Keratinocyte (primary cell): ENCODE measurements around the gene HSPB2. TPM values are rescaled to one million over a fixed set of nuclear protein-coding genes. Genes with fewer than 3 reads are reported as not detected.

Experiments used
- DNase-seq: peaks from one replicate; pipeline ENCODE4 v3.0.0-alpha.2; 2011; ENCODE audit warnings: low read depth, missing footprints, low spot score
- FAIRE-seq: peaks from 2 replicates; lab custom pipeline; 2011; peaks lifted over from hg19 to GRCh38; lab: Jason Lieb, UNC
- H2AFZ ChIP-seq: 2 replicates; pipeline ENCODE4 v1.6.0; 2012; ENCODE audit warnings: low read length, control low read depth, inconsistent platforms; ENCODE audit not compliant: control insufficient read depth
- H3K27ac ChIP-seq: 2 replicates; pipeline ENCODE4 v1.5.1; 2011; ENCODE audit warnings: low read length; ENCODE audit not compliant: control insufficient read depth, insufficient read depth
- H3K27me3 ChIP-seq: 3 replicates; pipeline ENCODE4 v1.6.0; 2011; ENCODE audit warnings: low read length; ENCODE audit not compliant: control insufficient read depth, insufficient read depth; ENCODE audit errors: extremely low read depth
- H3K36me3 ChIP-seq, 2 experiments: 2 replicates in 1 of 2; 3 replicates in 1 of 2; pipeline ENCODE4 v1.5.1; 2011; ENCODE audit warnings: low read length in 2 of 2, mild to moderate bottlenecking in 1 of 2; ENCODE audit not compliant: control insufficient read depth in 2 of 2, insufficient read depth in 2 of 2; ENCODE audit errors: extremely low read depth in 1 of 2
- H3K4me1 ChIP-seq: 3 replicates; pipeline ENCODE4 v1.5.1; 2011; ENCODE audit warnings: low read length; ENCODE audit not compliant: control insufficient read depth, insufficient read depth; ENCODE audit errors: extremely low read depth
- H3K4me2 ChIP-seq: 3 replicates; pipeline ENCODE4 v1.6.0; 2011; ENCODE audit warnings: low read depth, low read length; ENCODE audit not compliant: control insufficient read depth, insufficient read depth; ENCODE audit errors: extremely low read depth
- H3K4me3 ChIP-seq, 3 experiments: fragments of 200-600 bp in 1 of 3; sonication (generic) in 1 of 3; 2 replicates in 2 of 3; 3 replicates in 1 of 3; pipeline ENCODE4 v1.5.1; 2011 to 2016; ENCODE audit warnings: low read length in 3 of 3, mild to moderate bottlenecking in 3 of 3, control low read depth in 2 of 3, inconsistent platforms in 1 of 3, low read depth in 1 of 3, mixed read lengths in 1 of 3, mixed run types in 1 of 3, moderate library complexity in 1 of 3; ENCODE audit not compliant: control insufficient read depth in 2 of 3, insufficient read depth in 2 of 3; ENCODE audit errors: extremely low read depth in 1 of 3
- H3K79me2 ChIP-seq: 2 replicates; pipeline ENCODE4 v1.6.0; 2012; ENCODE audit warnings: low read length; ENCODE audit not compliant: control insufficient read depth, insufficient read depth
- H3K9ac ChIP-seq: 3 replicates; pipeline ENCODE4 v1.6.0; 2011; ENCODE audit warnings: low read length; ENCODE audit not compliant: control insufficient read depth, insufficient read depth; ENCODE audit errors: extremely low read depth
- H3K9me1 ChIP-seq: 3 replicates; pipeline ENCODE4 v1.6.0; 2011; ENCODE audit warnings: low read length; ENCODE audit not compliant: control insufficient read depth, insufficient read depth; ENCODE audit errors: extremely low read depth
- H3K9me3 ChIP-seq: 2 replicates; pipeline ENCODE4 v1.5.1; 2012; ENCODE audit warnings: low read depth, low read length; ENCODE audit not compliant: control insufficient read depth
- H4K20me1 ChIP-seq: 3 replicates; pipeline ENCODE4 v1.6.0; 2011; ENCODE audit warnings: low read length; ENCODE audit not compliant: control insufficient read depth, insufficient read depth; ENCODE audit errors: extremely low read depth
- CTCF ChIP-seq, 3 experiments: IDR thresholded peaks in 1 of 3; conservative IDR thresholded peaks in 1 of 3; optimal IDR thresholded peaks in 1 of 3; 2 replicates in 2 of 3; 3 replicates in 1 of 3; pipeline versions ENCODE3 to v1.5.1; 2011; ENCODE audit warnings: low read length in 3 of 3, mild to moderate bottlenecking in 3 of 3, moderate library complexity in 2 of 3, control low read depth in 1 of 3, inconsistent platforms in 1 of 3; ENCODE audit not compliant: insufficient read depth in 2 of 3; ENCODE audit errors: extremely low read depth in 1 of 3
- EZH2 ChIP-seq: IDR thresholded peaks from one replicate; pipeline ENCODE4 v1.6.1; 2012; ENCODE audit warnings: inconsistent platforms, mild to moderate bottlenecking, low read length, moderate library complexity
- dilution Hi-C: fragments of 300-500 bp; cut with MboI; formaldehyde crosslinking; loops from one replicate; pipeline ENCODE4 v1.7.0; 2020; ENCODE audit warnings: low sequenced_read_pairs; ENCODE audit not compliant: extremely low pct_ligation_motif_present
- polyA plus RNA-seq, 5 experiments: library from polyadenylated mRNA; depleted of rRNA in 3 of 5; stranded (reverse) in 3 of 5; stranded (forward) in 1 of 5; unstranded in 1 of 5; fragments of >200 nt; gene quantifications; 1 replicate in 1 of 5; 2 replicates in 3 of 5; 3 replicates in 1 of 5; pipeline versions ENCODE4 v1.2.1 to v1.2.3, GENCODE V29; 2011 to 2012; ENCODE audit warnings: missing spikeins in 2 of 5, low read depth in 1 of 5, low replicate concordance in 1 of 5

Gene HSPB2
- polyA plus RNA-seq, 1 donor (not counting 4 experiments of a cell fraction or from before 2014, with no cell fraction given): 0.22 TPM

- TF ChIP-seq CTCF (optimal IDR thresholded peaks at IDR 0.05 in 1 of 3, IDR thresholded peaks at IDR 0.05 in 1 of 3, conservative IDR thresholded peaks at IDR 0.05 in 1 of 3; ENCODE audit: extremely low read depth in 1 of 3, insufficient read depth in 2 of 3, low read length in 3 of 3): no peak
- no peak for TF ChIP-seq EZH2
- no peak overlapping the region for H3K4me3 ChIP-seq
Measured at GRCh38 chr11:111886844-111887243, 25.7 kb upstream of the HSPB2 start.

GRCh38 chr11:111905411-111905810 lies 7.1 kb upstream of the HSPB2 start:
- no peaks in the 10 kb centered on the region for H3K9me1 ChIP-seq
- no peaks in the 10 kb centered on the region for H4K20me1 ChIP-seq
- H3K9ac ChIP-seq: no peak overlapping the region
- DNase-seq (no peak), FAIRE-seq (no peak)
- H3K4me2 ChIP-seq: no peak overlapping the region
- H3K79me2 ChIP-seq: no peaks in the 10 kb centered on the region
- no peak overlapping the region for H3K27ac ChIP-seq
- no peaks in the 10 kb centered on the region for H3K36me3 ChIP-seq
- H3K4me1 ChIP-seq: no peaks in the 10 kb centered on the region
- H2AFZ ChIP-seq: no peak overlapping the region
- no peaks in the 10 kb centered on the region for H3K9me3 ChIP-seq
- H3K27me3 ChIP-seq: no peaks in the 10 kb centered on the region
- no peak overlapping the region for H3K4me3 ChIP-seq
- dilution Hi-C loops: no loop called here
- TF ChIP-seq CTCF (optimal IDR thresholded peaks at IDR 0.05 in 1 of 3, IDR thresholded peaks at IDR 0.05 in 1 of 3, conservative IDR thresholded peaks at IDR 0.05 in 1 of 3; ENCODE audit: extremely low read depth in 1 of 3, insufficient read depth in 2 of 3, low read length in 3 of 3): no peak

More at GRCh38 chr11:111886844-111887243, 25.7 kb upstream of the HSPB2 start:
- no peaks in the 10 kb centered on the region for H3K79me2 ChIP-seq
- no peak overlapping the region for H3K4me2 ChIP-seq
- H3K9me1 ChIP-seq: no peaks in the 10 kb centered on the region
- FAIRE-seq: no peak
- no peak for DNase-seq
- H3K4me1 ChIP-seq: no peaks in the 10 kb centered on the region
- H3K36me3 ChIP-seq: no peaks in the 10 kb centered on the region
- dilution Hi-C loops: no loop called here
- H4K20me1 ChIP-seq: no peaks in the 10 kb centered on the region
- no peaks in the 10 kb centered on the region for H3K27me3 ChIP-seq
- H3K9ac ChIP-seq: no peak overlapping the region
- H2AFZ ChIP-seq: no peak overlapping the region
- no peaks in the 10 kb centered on the region for H3K9me3 ChIP-seq
- no peak overlapping the region for H3K27ac ChIP-seq
